Retina (tissue), 1 donor: ENCODE results near the gene ZNF189.
"Not testable (repeated sequence)": the region's sequence is repeated elsewhere in the genome, so short reads cannot be mapped to it uniquely, and the experiment has no call there.

Experiments used
- DNase-seq: peaks from one replicate; pipeline ENCODE4 v3.0.0-alpha.2; 2016

Gene ZNF189

GRCh38 chr9:101381118-101381517 lies 17.5 kb upstream of the ZNF189 start:
- no peak for DNase-seq

- DNase-seq, result no peak
Measured at GRCh38 chr9:101381833-101382342, 16.8 kb upstream of the ZNF189 start.

DNA sequence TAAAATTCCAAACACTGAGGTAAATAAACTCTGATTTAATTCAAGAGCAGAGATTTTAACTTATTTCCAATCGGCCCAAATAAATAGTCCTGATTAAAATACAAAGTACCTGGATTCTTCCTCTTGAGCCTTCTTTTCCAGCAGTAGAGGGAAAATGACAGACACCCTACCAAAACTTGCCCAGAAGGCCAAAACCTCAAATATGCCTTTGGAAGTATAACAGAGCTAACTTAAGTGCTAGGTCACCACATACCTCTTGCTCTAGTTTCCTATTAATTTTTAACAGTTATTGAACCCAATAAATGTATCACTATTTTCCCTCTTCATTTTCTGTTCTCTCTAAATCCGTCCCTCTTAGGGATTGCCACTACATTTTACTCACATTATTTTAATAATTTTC lies 15.3 kb upstream of the ZNF189 start:
- DNase-seq, result no peak

- DNase-seq, result not testable (repeated sequence)
Measured at GRCh38 chr9:101384873-101385536, 13.6 kb upstream of the ZNF189 start, which contains the start of gene BAAT. BAAT (minus strand) TSS chr9:101385006; CDS start chr9:101371404, 13,602 bp downstream.

GRCh38 chr9:101387871-101388506 lies 10.7 kb upstream of the ZNF189 start:
- no peak for DNase-seq

DNA sequence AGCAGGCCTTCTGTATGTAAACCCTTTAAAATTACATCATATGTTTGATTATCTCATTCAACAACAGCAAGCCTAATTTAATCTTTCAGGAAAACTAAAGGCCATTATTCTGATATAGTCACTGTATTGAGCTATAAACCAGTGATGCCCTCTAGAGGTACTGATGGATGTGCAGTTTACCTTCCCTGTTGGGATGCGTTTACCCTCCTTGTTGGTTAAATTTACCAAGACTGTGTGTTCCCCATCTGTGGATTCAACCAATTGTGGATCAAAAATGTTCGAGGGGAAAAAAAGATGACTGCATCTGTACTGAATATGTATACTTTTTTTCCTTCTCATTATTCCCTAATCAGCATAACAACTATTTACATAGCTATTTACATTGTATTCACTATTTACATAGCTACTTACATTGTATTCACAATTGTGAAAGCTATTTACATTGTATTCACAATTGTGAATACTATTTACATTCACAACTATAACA lies 10.1 kb upstream of the ZNF189 start:
- no peak for DNase-seq

GRCh38 chr9:101393135-101393534 lies 5.5 kb upstream of the ZNF189 start:
- no peak for DNase-seq

- no peak for DNase-seq
Measured at GRCh38 chr9:101394687-101395086, 4.0 kb upstream of the ZNF189 start.

DNA sequence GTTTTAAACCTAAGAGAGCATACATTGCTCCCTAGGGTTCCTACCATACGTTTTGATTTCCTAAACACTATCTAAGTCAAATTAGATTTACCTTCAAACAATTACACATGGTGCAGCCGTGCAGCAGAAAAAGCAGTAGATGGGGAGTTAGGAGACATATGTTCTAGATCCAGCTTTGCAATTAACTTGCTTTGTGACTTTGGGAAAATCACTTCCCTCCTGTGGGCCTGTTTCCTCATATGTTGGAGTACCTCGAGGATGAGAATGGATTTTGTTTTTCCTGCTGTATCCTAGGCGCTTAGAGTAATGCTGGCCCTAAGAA lies 944 bp upstream of the ZNF189 start:
- DNase-seq, result no peak

- DNase-seq, result no peak
Measured at GRCh38 chr9:101398930-101399642, 435 bp downstream of the ZNF189 start.

DNA sequence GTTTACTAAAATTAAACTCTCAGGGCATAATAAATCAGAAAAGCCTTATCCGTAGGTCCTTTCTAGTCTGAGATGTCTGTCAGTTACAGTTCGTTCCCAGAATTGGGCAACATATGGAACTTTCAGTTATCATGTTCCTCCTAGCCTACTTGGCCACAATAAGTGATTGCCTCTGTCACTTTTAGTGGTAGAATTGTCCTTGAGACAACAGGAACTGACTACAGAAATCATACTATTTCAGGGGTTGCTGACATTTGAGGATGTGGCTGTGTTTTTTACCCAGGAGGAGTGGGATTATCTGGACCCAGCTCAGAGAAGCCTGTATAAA lies 956 bp downstream of the ZNF189 start:
- DNase-seq, result no peak

DNA sequence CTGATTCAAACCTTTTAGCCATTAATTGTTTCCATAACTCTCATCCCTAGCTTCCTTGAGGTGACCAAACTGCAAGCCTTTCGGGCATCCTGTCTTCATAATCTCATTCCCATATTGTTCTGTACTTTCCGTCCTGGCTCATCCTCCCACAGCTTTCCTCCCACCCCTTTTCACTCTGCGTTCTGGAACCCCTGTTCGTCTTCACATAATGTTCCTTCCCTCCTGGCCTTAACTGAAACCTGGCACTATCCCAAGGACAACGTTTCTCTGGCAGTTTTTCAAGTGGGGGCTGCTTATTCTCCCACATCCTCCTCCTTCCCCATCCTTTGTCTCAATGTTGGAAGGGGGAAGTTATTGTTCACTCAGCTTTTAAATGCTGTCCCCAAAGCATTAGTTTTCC lies 1.5 kb downstream of the ZNF189 start:
- DNase-seq, result no peak

- DNase-seq, result no peak
Measured at GRCh38 chr9:101403516-101404285, 5.0 kb downstream of the ZNF189 start.

GRCh38 chr9:101408374-101409078 lies 9.9 kb downstream of the ZNF189 start:
- DNase-seq, result no peak

- DNase-seq, result no peak
Measured at GRCh38 chr9:101409079-101409477, 10.4 kb downstream of the ZNF189 start.

DNA sequence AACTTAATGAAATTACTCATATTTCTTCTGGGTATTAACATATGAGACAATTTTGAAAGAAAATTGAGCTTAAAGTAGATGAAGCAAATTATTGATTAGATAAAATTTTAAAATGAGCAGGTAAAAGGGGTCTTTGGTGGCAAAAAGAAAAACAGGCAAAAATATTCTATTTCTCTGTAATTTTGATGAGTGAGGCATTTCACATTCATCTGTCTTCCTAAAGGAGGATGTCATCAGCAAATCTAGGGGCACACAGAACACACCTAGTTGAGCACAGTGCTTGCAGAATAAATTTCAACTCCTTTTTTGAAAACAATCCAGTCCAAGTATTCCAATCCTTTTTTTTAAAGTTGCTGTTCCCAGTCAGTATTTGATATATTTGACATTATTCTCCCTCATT lies 16.2 kb downstream of the ZNF189 start:
- DNase-seq, result no peak

DNA sequence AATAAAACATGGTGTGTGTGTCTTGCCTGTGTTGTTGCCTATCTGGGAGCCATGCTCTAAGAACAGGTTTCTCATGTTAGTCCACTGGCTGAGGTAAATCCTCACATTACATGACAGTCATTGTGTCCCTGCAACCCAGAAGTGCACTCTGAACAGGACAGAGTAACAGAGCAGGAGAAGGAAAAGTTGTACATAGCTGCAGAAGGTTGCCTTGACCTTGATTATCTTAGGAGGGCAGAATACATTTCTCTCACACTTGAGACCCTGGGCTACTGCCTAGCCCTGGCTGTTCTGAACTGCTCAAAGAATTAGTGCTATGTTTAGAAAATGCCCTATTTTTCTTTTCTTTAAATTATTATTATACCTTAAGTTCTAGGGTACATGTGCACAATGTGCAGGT lies 16.9 kb downstream of the ZNF189 start:
- DNase-seq, result no peak

- DNase-seq, result no peak
Measured at GRCh38 chr9:101417389-101417788, 18.7 kb downstream of the ZNF189 start.

- no peak for DNase-seq
Measured at GRCh38 chr9:101417977-101418376, 19.3 kb downstream of the ZNF189 start.

GRCh38 chr9:101418518-101419430 lies 20.1 kb downstream of the ZNF189 start:
- no peak for DNase-seq

- DNase-seq, result no peak
Measured at GRCh38 chr9:101419863-101420262, 21.2 kb downstream of the ZNF189 start.
